HCT116 (cell line): ENCODE results near the gene TRPV4. TPM values are rescaled to one million over a fixed set of nuclear protein-coding genes. Genes with fewer than 3 reads are reported as not detected.

Source experiments
- ATAC-seq: fragments of 200-7000 bp; cut with Tn5 transposase; 2 replicates; pipeline ENCODE4 v1.9.1; 2020; ENCODE audit warnings: mild to moderate bottlenecking, moderate library complexity
- BruUV-seq: library from RNA; stranded (reverse); fragments of 400-500 nt; replicated peaks from 2 replicates; lab custom pipeline; 2021; lab: Mats Ljungman, UMichigan
- CTCF ChIA-PET: fragments of 300-600 bp; sonication (Branson Sonifier 250); formaldehyde crosslinking; loops from one replicate; lab custom pipeline; 2021; ENCODE audit warnings: antibody characterized with exemption; lab: Charles Lee
- POLR2A ChIA-PET: fragments of 300-600, 350-600 bp; sonication (Branson Sonifier 250); formaldehyde crosslinking; loops from one replicate; lab custom pipeline; 2021; ENCODE audit warnings: antibody characterized with exemption; lab: Charles Lee
- RAD21 ChIA-PET, 2 experiments: fragments of 300-600 bp; sonication (Branson Sonifier 250); formaldehyde crosslinking; loops; one replicate each; lab custom pipeline; 2023; ENCODE audit warnings: low total read pairs in 2 of 2; ENCODE audit not compliant: uncharacterized antibody in 2 of 2, unreplicated experiment in 2 of 2, low non-redundant PET in 1 of 2; lab: Charles Lee
- DNase-seq: peaks from one replicate; pipeline ENCODE4 v3.0.0-alpha.2; 2010; ENCODE audit warnings: low read depth, low spot score
- H2AFZ ChIP-seq: fragments of 200-600 bp; shearing (Covaris generic), sonication (generic); 2 replicates; pipeline ENCODE4 v1.6.1; 2017; ENCODE audit warnings: low read depth, mixed run types, mixed read lengths, antibody characterized with exemption, low read length; ENCODE audit not compliant: poor library complexity, severe bottlenecking
- H3K27ac ChIP-seq: 2 replicates; pipeline ENCODE4 v1.5.1; 2012; ENCODE audit warnings: low read depth, low read length
- H3K27me3 ChIP-seq: fragments of 200-600 bp; sonication (generic); 2 replicates; pipeline ENCODE4 v1.6.1; 2016; ENCODE audit warnings: mixed run types, low read length, mixed read lengths; ENCODE audit not compliant: insufficient read depth
- H3K36me3 ChIP-seq, 2 experiments: fragments of 200-500 bp in 1 of 2; fragments of 200-600 bp in 1 of 2; sonication (Bioruptor generic) in 1 of 2; sonication (generic) in 1 of 2; 2 replicates each; pipeline versions ENCODE4 v1.5.1 to v1.6.1; 2014 to 2016; ENCODE audit warnings: low read length in 2 of 2, inconsistent platforms in 1 of 2, mixed read lengths in 1 of 2, mixed run types in 1 of 2; ENCODE audit not compliant: insufficient read depth in 2 of 2, control insufficient read depth in 1 of 2
- H3K4me1 ChIP-seq, 2 experiments: fragments of 200-600 bp in 1 of 2; sonication (generic) in 1 of 2; 2 replicates each; pipeline versions ENCODE4 v1.5.1 to v1.6.1; 2012 to 2017; ENCODE audit warnings: low read length in 2 of 2, inconsistent platforms in 1 of 2, mild to moderate bottlenecking in 1 of 2, mixed read lengths in 1 of 2, mixed run types in 1 of 2, moderate library complexity in 1 of 2; ENCODE audit not compliant: insufficient read depth in 2 of 2, control insufficient read depth in 1 of 2
- H3K4me2 ChIP-seq: fragments of 200-600 bp; sonication (generic); 2 replicates; pipeline ENCODE4 v1.6.1; 2017; ENCODE audit warnings: mixed run types, low read length, mixed read lengths
- H3K4me3 ChIP-seq, 2 experiments: fragments of 200-600 bp in 1 of 2; sonication (generic) in 1 of 2; replicated peaks in 1 of 2; 2 replicates each; pipeline ENCODE4 v1.5.1; 2011 to 2016; ENCODE audit warnings: low read length in 2 of 2, control low read depth in 1 of 2, low read depth in 1 of 2, mild to moderate bottlenecking in 1 of 2, mixed read lengths in 1 of 2, mixed run types in 1 of 2
- H3K79me2 ChIP-seq: fragments of 200-600 bp; sonication (generic); 2 replicates; pipeline ENCODE4 v1.6.1; 2017; ENCODE audit warnings: mild to moderate bottlenecking, mixed run types, low read length, moderate library complexity, mixed read lengths; ENCODE audit not compliant: insufficient read depth
- H3K9ac ChIP-seq: fragments of 200-600 bp; sonication (generic); 2 replicates; pipeline ENCODE4 v1.6.1; 2016; ENCODE audit warnings: low read length, mixed read lengths
- H3K9me2 ChIP-seq: fragments of 200-600 bp; sonication (generic), shearing (Covaris generic); 2 replicates; pipeline ENCODE4 v1.6.1; 2017; ENCODE audit warnings: mixed run types, mild to moderate bottlenecking, moderate library complexity; ENCODE audit not compliant: insufficient read depth
- H3K9me3 ChIP-seq, 2 experiments: fragments of 200-500 bp in 1 of 2; fragments of 200-600 bp in 1 of 2; sonication (Bioruptor generic) in 1 of 2; sonication (generic) in 1 of 2; 2 replicates each; pipeline ENCODE4 v1.6.1; 2014 to 2017; ENCODE audit warnings: low read length in 2 of 2, mixed read lengths in 2 of 2, inconsistent platforms in 1 of 2, low read depth in 1 of 2, mild to moderate bottlenecking in 1 of 2, mixed run types in 1 of 2, moderate library complexity in 1 of 2; ENCODE audit not compliant: control insufficient read depth in 1 of 2, insufficient read depth in 1 of 2
- H4K20me1 ChIP-seq: fragments of 200-600 bp; sonication (generic), shearing (Covaris generic); 2 replicates; pipeline ENCODE4 v1.6.1; 2017; ENCODE audit warnings: mixed run types, mild to moderate bottlenecking, moderate library complexity; ENCODE audit not compliant: insufficient read depth
- ELF1 ChIP-seq: IDR thresholded peaks from 2 replicates; pipeline ENCODE4 v1.6.1; 2012; ENCODE audit warnings: low read depth, borderline replicate concordance
- FOSL1 ChIP-seq: IDR thresholded peaks from 2 replicates; pipeline ENCODE4 v1.6.1; 2012; ENCODE audit warnings: low read depth
- JUND ChIP-seq: IDR thresholded peaks from 2 replicates; pipeline ENCODE4 v1.6.1; 2012
- POLR2AphosphoS5 ChIP-seq: IDR thresholded peaks from 2 replicates; pipeline ENCODE4 v1.6.1; 2011; ENCODE audit warnings: mild to moderate bottlenecking, low read depth, low read length, moderate library complexity
- SIN3A ChIP-seq: IDR thresholded peaks from 2 replicates; pipeline ENCODE4 v1.6.1; 2012; ENCODE audit warnings: low read depth
- SP1 ChIP-seq: IDR thresholded peaks from 2 replicates; pipeline ENCODE4 v1.6.1; 2012; ENCODE audit warnings: low read depth
- ZFX ChIP-seq: fragments of 450-650 bp; IDR thresholded peaks from 2 replicates; pipeline ENCODE4 v1.6.1; 2017
- intact Hi-C: fragments of 100-400 bp; cut with micrococcal nuclease; formaldehyde crosslinking; loops from 2 replicates; pipeline ENCODE4 v1.10.0; 2022
- total RNA-seq: library from RNA; stranded (reverse); gene quantifications from one replicate; pipeline ENCODE4 v1.2.1, GENCODE V29; 2021; ENCODE audit not compliant: unreplicated experiment
- TF ChIP-seq, protein P1 (sequence below), 3 experiments: fragments of 200-600 bp in 1 of 3; sonication (generic) in 1 of 3; IDR thresholded peaks in 2 of 3; conservative IDR thresholded peaks in 1 of 3; 2 replicates each; pipeline ENCODE4 v1.5.1; 2012 to 2017; ENCODE audit warnings: low read depth in 2 of 3, low read length in 2 of 3, antibody characterized with exemption in 1 of 3, borderline replicate concordance in 1 of 3, control low read depth in 1 of 3, mild to moderate bottlenecking in 1 of 3, mixed read lengths in 1 of 3, mixed run types in 1 of 3, moderate library complexity in 1 of 3; ENCODE audit not compliant: insufficient read depth in 1 of 3

Gene TRPV4
- total RNA-seq, 1 experiment from 2014 or later = 0.54 TPM

DNA sequence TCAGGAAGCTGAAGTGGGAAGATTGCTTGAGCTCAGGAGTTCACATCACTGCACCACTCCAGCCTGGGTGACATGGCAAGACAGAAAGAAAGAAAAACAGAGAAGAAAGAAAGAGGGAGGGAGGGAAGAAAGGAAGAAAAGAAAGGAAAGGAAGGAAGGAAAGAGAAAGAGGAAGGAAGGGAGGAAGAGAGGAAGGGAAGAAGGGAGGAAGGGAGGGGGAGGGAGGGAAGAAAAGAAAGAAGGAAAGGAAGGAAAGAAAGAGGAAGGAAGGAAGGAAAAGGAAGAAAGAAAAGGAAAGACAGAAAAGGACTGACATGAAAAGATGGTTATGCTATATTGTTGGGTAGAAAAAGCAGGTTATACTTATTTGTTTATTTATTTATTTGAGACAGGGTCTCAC lies 43.2 kb upstream of the TRPV4 start:
- no peak overlapping the region for H3K4me3 ChIP-seq
- no TSS peak for BruUV-seq
- no peaks in the 10 kb centered on the region for H3K27me3 ChIP-seq
- ChIA-PET RAD21 (no interaction called here), CTCF (no interaction called here)
- no peaks in the 10 kb centered on the region for H3K9me3 ChIP-seq
- H4K20me1 ChIP-seq = no peaks in the 10 kb centered on the region
- intact Hi-C loops = no loop called here
- DNase-seq (no peak), ATAC-seq (no peak)
- no peak overlapping the region for H3K27ac ChIP-seq
- H2AFZ ChIP-seq = no peak overlapping the region
- H3K4me2 ChIP-seq = no peak overlapping the region
- peaks cover 33% of the 10 kb centered on the region for H3K79me2 ChIP-seq
- peaks cover 20 to 30% of the 10 kb centered on the region in 2 experiments for H3K4me1 ChIP-seq
- TF ChIP-seq FOSL1 (no peak), ZFX (no peak)
- TF ChIP-seq, all 23 proteins: peak for 0
- Histone ChIP-seq H3K9me2 (no peaks in the 10 kb centered on the region), H3K36me3 (no peaks in the 10 kb centered on the region), H3K9ac (no peak overlapping the region)
- POLR2A ChIA-PET = no interaction called here

DNA sequence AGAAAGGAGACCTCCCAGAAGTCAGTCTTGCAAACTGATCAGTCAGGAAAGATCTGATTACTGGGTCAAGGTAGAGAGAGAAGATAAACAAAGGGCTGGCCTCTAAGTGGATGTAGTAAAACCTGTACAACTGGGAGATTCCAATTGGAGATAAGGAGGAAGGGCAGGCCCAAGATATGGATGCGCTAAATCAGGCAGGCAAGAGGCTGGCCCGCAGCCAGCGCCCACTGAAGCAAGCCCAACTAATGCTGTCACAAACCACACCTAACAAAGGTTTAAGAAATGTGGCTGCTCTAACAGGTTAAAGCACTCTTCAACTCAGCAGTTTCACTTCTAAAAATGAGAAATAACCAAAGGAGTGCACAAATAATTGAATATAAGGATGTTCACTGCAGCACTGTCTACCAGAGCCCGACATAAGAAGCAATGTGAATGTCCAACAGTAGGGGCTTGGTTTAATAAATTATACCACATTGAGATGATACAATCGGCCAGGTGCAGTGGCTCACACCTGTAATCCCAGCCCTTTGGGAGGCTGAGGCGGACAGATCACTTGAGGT lies 42.5 kb upstream of the TRPV4 start:
- ChIA-PET CTCF (no interaction called here), POLR2A (no interaction called here), RAD21 (no interaction called here)
- DNase-seq (no peak), ATAC-seq (no peak)
- Histone ChIP-seq H3K9ac (no peak overlapping the region), H3K9me2 (no peaks in the 10 kb centered on the region), H2AFZ (no peak overlapping the region), H3K27me3 (no peaks in the 10 kb centered on the region), H3K79me2 (peaks cover 33% of the 10 kb centered on the region), H4K20me1 (no peaks in the 10 kb centered on the region), H3K4me2 (peak overlapping the region; percentile 17; the same call in 1 of the 2 replicates), H3K9me3 (no peaks in the 10 kb centered on the region), H3K36me3 (no peaks in the 10 kb centered on the region), H3K4me1 (peaks cover 17 to 27% of the 10 kb centered on the region in 2 experiments), H3K27ac (no peak overlapping the region), H3K4me3 (no peak overlapping the region)
- BruUV-seq = no TSS peak
- intact Hi-C loops = no loop called here
- TF ChIP-seq ELF1 (no peak), SIN3A (no peak), POLR2AphosphoS5 (no peak), SP1 (no peak), JUND (no peak)
- TF ChIP-seq, protein P1, sequence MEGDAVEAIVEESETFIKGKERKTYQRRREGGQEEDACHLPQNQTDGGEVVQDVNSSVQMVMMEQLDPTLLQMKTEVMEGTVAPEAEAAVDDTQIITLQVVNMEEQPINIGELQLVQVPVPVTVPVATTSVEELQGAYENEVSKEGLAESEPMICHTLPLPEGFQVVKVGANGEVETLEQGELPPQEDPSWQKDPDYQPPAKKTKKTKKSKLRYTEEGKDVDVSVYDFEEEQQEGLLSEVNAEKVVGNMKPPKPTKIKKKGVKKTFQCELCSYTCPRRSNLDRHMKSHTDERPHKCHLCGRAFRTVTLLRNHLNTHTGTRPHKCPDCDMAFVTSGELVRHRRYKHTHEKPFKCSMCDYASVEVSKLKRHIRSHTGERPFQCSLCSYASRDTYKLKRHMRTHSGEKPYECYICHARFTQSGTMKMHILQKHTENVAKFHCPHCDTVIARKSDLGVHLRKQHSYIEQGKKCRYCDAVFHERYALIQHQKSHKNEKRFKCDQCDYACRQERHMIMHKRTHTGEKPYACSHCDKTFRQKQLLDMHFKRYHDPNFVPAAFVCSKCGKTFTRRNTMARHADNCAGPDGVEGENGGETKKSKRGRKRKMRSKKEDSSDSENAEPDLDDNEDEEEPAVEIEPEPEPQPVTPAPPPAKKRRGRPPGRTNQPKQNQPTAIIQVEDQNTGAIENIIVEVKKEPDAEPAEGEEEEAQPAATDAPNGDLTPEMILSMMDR (IDR thresholded peaks at IDR 0.05 in 2 of 3, conservative IDR thresholded peaks at IDR 0.05 in 1 of 3; ENCODE audit: borderline replicate concordance in 1 of 3, insufficient read depth in 1 of 3, low read depth in 2 of 3, low read length in 2 of 3) = no peak
